Measurements from ENCODE around the gene CFAP68. TPM values are rescaled to one million over a fixed set of nuclear protein-coding genes. Genes with fewer than 3 reads are reported as not detected.

Gene CFAP68
- total RNA-seq, 1 experiment from 2014 or later = 23.4 TPM

GRCh38 chr11:111846636-111847035, 32.7 kb upstream of the CFAP68 start:
- H3K4ac ChIP-seq (ENCODE audit: low read depth, low read length) = no peak overlapping the region
- H2BK120ac ChIP-seq (ENCODE audit: low read depth, low read length, poor library complexity, severe bottlenecking) = no peak overlapping the region
- no peak overlapping the region for H4K5ac ChIP-seq (ENCODE audit: insufficient read length, low read depth, low read length)
- H3K27me3 ChIP-seq (ENCODE audit: insufficient read depth, low read length) = no peaks in the 10 kb centered on the region
- no peak overlapping the region for H3K4me3 Mint-ChIP-seq
- peaks cover 2 to 12% (median 10%) of the 10 kb centered on the region in 3 experiments; a peak in 4 of 7 replicates for H3K36me3 Mint-ChIP-seq (ENCODE audit: insufficient read depth in 1 of 3, low read depth in 3 of 3)
- no peak for DNase-seq
- TF ChIP-seq, protein P1, sequence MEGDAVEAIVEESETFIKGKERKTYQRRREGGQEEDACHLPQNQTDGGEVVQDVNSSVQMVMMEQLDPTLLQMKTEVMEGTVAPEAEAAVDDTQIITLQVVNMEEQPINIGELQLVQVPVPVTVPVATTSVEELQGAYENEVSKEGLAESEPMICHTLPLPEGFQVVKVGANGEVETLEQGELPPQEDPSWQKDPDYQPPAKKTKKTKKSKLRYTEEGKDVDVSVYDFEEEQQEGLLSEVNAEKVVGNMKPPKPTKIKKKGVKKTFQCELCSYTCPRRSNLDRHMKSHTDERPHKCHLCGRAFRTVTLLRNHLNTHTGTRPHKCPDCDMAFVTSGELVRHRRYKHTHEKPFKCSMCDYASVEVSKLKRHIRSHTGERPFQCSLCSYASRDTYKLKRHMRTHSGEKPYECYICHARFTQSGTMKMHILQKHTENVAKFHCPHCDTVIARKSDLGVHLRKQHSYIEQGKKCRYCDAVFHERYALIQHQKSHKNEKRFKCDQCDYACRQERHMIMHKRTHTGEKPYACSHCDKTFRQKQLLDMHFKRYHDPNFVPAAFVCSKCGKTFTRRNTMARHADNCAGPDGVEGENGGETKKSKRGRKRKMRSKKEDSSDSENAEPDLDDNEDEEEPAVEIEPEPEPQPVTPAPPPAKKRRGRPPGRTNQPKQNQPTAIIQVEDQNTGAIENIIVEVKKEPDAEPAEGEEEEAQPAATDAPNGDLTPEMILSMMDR (conservative IDR thresholded peaks at IDR 0.05) = no peak
- no peak overlapping the region for H2BK15ac ChIP-seq (ENCODE audit: low read depth, low read length)
- no CpG with 5 or more reads among the region's 1 CpG for WGBS (ENCODE audit: extremely low coverage, insufficient read length, low lambda C conversion rate)
- no peak overlapping the region for H4K8ac ChIP-seq (replicated peaks; ENCODE audit: insufficient read length, low read depth, low read length)
- H3K56ac ChIP-seq (ENCODE audit: insufficient read length, low read depth, low read length) = no peak overlapping the region
- no peaks in the 10 kb centered on the region for H3K9me3 ChIP-seq (ENCODE audit: control insufficient read depth, low read depth, low read length)
- H3K4me2 ChIP-seq (ENCODE audit: insufficient read depth, insufficient read length, low read length) = no peak overlapping the region
- no peak overlapping the region for H3K23ac ChIP-seq (ENCODE audit: insufficient read length, low read depth, low read length)
- no peaks in the 10 kb centered on the region for H3K79me1 ChIP-seq (ENCODE audit: insufficient read depth, low read depth, low read length, poor library complexity, severe bottlenecking)
- no peaks in the 10 kb centered on the region for H3K27me3 Mint-ChIP-seq (ENCODE audit: low read depth)
- H3K9ac ChIP-seq (ENCODE audit: extremely low read depth, insufficient read length, low read length) = no peak overlapping the region
- no peak overlapping the region for H2BK20ac ChIP-seq (ENCODE audit: low read depth, low read length, poor library complexity, severe bottlenecking)
- no peak overlapping the region for H2BK12ac ChIP-seq (ENCODE audit: insufficient read length, low read depth, low read length)
- H3K14ac ChIP-seq (ENCODE audit: insufficient read depth, low read length) = no peak overlapping the region
- no peak overlapping the region for H4K91ac ChIP-seq (ENCODE audit: insufficient read length, low read depth, low read length)
- H4K20me1 ChIP-seq (ENCODE audit: control insufficient read depth, insufficient read depth, insufficient read length) = no peaks in the 10 kb centered on the region
- H3K9me3 Mint-ChIP-seq = no peaks in the 10 kb centered on the region
- no peak overlapping the region for H3K18ac ChIP-seq (ENCODE audit: insufficient read length, low read depth, low read length)
- H2AK5ac ChIP-seq (ENCODE audit: insufficient read length, low read length) = no peak overlapping the region
- H3T11ph ChIP-seq (ENCODE audit: low read length) = no peak overlapping the region
- no peak overlapping the region for H2BK5ac ChIP-seq (ENCODE audit: insufficient read length, low read length)
- no peaks in the 10 kb centered on the region for H3K23me2 ChIP-seq (ENCODE audit: insufficient read length, low read depth, low read length, poor library complexity, severe bottlenecking)
- H3K27ac Mint-ChIP-seq = no peak overlapping the region
- no peaks in the 10 kb centered on the region for H3K79me2 ChIP-seq (ENCODE audit: insufficient read depth, low read length)
- H3K4me1 ChIP-seq (ENCODE audit: insufficient read depth, low read length) = no peaks in the 10 kb centered on the region
- H3K27ac ChIP-seq (ENCODE audit: insufficient read length, low read depth, low read length) = no peak overlapping the region
- no peak overlapping the region for H2AFZ ChIP-seq (ENCODE audit: low read length)
- H3K4me1 Mint-ChIP-seq = peaks cover 9 to 11% of the 10 kb centered on the region in 2 experiments

Data from H9 (cell line).